Measurements from ENCODE around the gene PCNX2.
"Not testable (repeated sequence)": the region's sequence is repeated elsewhere in the genome, so short reads cannot be mapped to it uniquely, and the experiment has no call there.

The PCNX2 gene

DNA sequence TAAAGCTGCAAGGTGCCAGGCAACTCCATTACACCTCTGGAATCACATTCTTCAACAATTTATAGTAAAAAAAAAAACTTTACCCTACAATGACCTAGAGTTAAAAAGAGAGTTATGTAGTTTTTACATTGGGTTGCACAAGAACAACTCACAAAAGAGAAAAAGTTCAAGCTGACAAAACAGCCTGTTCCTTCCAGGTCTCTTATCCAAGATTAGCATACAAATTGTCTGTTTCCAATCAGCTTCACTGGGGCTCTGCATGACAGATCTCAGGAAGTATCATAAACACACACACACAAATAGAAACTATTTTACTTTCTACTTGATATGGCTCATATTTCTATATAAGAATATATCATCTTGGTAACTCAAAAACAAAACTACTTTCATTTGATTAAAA, 154.6 kb downstream of the PCNX2 start:
- no peak for DNase-seq

DNA sequence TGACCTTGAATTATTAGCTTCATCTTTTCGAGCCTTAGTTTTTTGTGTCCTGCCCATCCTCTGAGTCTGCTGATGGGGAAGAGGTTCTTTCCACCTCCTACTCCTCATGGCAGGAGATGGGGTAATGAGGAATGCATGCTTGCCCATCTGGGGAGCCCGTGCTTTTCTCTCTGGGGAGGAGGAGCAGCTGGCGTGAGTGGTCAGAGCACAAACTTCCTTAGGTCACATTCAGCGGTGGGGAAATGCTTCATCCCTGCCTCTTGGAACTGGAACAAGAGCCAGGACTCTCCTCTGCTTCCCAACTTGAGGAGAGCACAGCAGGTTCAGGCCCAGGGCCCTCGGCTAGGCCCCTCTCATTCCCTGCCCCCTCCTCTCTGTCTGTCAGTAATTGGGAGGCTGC, 155.0 kb downstream of the PCNX2 start:
- DNase-seq = no peak

DNA sequence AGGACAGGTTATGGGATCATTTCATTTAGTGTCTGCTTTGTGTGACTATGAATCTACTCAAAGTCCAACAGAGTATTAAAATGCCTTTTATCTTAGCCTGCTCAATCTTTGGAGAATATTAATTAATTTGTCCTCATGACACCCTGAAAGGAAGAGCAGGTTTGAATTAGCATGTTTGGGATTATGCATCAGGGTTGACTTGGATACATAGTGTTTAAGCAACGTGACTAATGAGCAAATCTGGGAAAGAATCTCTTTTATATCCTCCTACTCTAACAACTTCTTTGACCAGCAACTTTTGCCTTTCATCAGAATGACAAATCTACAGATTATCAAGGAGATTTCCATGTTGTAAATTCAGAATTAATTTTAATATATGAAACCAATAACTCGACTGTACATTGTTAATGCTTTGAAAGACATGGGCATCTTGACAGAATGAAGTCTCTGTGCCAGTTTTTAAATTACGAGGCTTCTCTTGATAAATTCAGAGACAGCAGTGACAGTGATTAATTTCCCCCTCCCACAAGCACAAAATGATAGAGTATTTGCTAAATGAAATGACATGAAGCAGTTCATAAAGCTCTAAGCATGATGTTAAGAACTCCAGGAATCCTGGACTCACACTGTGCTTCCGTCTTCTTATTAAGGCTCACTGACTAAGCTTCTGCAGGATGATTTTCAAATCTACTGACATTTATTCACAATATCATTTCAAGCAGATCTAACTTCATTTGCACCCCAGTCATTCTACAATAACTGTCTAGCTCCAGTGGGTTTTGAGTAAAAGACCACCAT, 156.5 kb downstream of the PCNX2 start:
- no peak for DNase-seq

DNA sequence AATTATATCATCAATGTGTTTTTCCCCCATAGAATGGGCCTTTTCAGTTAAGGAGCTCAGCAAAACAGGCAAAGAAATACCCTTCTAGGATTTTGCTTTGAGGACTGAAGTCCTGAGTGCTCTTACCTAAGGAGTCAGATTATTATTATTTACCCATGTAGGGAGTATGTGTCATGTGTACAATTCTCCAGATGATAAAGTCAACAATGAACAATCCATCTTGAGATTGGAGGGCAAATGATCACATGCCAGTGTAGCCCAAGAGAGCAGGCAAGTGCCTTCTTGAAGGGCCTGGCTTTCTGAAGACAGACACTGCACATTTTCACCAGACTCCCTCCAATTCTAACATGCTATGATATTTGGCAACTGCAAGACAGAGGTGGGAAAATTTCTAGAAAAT, 159.7 kb downstream of the PCNX2 start:
- no peak for DNase-seq

DNA sequence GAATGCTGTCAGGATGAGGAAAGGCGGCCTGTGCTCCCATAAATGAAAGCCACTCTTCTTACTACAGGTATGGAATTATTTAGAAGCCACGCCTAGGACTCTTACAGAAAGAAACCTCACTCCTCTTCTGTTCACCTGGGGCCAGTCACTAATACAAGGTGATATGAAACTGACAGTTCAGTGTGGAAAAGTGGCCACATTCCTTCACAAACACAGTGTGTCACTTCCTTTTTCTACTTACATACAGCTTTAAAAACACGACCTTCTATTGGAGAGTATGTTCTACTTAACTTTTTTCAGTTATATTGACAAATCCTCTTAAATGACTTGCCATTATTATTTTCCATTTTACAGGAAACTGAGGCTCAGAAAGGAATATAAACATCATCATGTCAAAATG, 163.1 kb downstream of the PCNX2 start:
- no peak for DNase-seq

DNA sequence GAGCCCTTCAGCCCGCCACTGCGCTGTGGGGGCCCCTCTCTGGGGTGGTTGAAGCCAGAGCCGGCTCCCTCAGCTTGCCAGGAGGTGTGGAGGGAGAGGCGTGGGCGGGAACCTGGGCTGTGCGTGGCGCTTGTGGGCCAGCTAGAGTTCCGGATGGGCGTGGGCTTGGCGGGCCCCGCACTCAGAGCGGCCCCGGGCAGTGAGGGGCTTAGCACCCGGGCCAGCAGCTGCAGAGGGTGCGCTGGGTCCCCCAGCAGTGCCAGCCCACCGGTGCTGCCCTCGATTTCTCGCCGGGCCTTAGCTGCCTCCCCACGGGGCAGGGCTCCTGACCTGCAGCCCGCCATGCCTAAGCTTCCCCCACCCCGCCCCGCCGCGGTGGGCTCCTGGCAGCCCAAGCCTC, 166.5 kb downstream of the PCNX2 start:
- not testable (repeated sequence) for DNase-seq

DNA sequence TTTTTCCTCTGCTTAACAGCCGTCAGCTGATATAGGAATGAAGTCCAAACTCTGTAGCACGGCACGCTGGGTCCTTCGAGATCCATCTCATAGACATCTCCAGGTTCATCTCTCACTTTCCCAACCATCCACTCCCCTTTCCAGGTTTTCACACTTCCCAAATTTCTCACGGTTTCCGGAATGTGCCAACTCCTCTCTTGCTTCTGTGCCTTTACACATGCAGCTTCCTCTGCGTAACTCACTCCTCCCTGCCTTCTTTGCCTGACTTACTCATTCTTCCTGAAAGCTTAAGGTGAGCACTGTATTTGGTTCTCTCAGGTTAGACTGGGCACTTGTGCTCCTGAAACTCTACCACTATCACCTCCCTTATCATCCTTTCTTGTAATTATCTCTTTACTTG, 168.4 kb downstream of the PCNX2 start:
- DNase-seq = no peak

DNA sequence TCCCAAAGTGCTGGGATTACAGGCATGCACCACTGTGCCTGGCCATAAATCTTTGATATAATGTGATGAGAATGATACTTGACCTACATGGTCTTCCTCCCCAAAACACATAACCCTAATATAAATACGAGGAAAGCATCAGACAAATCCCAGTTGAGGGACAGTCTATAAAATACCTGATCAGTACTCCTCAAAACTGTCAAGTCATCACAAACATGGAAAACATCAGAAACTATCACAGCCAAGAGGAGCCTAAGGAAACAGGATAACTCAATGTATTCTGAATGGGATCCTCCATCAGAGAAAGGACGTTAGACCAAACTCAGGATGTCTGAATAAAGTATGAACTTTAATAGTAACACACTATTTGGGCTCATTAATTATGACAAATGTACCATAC, 172.7 kb downstream of the PCNX2 start:
- DNase-seq = no peak

DNA sequence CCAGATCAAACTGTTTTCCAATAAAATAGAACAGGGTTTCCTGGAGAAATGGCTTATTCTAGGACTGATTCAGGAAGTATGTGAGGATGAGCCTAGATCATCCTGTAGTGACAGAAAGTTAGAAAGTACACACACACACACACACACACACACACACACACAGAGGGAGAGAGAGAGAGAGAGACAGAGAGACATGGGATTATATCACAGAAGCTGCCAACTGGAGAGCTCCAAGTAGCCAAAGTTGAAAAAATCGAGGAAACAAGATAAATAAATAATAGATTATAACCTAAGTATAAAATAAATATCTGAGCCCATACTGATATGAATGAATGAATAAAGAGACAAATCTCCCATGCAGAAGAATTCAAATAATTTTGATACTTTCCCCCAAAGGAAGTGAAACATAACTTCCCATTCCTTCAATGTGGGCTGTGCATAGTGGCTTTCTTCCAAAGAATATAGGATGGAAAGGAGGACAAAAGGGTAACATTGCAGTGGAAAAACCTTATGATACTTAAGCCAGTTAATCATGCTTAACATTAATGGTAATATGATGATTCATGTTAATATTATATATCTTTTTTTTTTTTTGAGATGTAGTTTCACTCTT, 173.5 kb downstream of the PCNX2 start:
- no peak for DNase-seq

DNA sequence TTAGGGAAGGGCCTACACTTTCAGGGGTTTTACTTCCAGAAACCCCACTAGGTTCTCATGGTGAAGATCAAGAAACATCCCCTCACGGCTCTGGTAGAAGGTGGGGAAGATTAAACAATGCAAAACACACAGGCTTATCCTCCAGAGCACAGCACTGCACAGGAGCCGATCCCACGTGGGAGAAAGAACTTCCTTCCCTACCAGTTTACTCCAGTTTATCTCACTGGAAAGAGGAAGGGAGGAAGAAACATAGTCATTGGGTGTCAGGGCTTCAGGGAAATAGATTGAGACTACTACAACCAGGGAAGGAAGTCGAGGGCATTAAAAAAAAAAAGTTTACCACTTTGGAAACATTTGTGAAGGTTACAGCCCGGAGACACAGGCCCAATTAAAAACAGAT, 180.7 kb downstream of the PCNX2 start:
- DNase-seq = no peak

DNA sequence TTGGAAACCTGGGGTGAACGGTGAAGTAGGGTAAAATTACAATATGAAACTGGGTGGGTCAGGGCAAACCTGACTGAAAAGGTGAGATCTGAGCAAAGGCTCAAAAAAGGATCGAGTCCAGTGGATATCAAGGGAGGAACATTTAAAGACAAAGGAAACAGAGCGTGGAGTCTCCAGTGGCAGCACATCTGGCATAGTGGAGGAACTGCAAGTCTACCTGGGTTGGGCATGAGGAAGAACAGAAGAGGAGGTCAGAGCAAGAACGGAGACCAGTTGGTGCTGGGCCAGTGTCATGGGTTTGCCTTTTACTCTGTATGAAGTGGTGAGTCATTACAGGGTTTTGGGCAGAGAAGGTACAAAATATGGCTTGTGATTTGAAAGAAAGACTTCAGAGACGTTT, 181.4 kb downstream of the PCNX2 start:
- no peak for DNase-seq

DNA sequence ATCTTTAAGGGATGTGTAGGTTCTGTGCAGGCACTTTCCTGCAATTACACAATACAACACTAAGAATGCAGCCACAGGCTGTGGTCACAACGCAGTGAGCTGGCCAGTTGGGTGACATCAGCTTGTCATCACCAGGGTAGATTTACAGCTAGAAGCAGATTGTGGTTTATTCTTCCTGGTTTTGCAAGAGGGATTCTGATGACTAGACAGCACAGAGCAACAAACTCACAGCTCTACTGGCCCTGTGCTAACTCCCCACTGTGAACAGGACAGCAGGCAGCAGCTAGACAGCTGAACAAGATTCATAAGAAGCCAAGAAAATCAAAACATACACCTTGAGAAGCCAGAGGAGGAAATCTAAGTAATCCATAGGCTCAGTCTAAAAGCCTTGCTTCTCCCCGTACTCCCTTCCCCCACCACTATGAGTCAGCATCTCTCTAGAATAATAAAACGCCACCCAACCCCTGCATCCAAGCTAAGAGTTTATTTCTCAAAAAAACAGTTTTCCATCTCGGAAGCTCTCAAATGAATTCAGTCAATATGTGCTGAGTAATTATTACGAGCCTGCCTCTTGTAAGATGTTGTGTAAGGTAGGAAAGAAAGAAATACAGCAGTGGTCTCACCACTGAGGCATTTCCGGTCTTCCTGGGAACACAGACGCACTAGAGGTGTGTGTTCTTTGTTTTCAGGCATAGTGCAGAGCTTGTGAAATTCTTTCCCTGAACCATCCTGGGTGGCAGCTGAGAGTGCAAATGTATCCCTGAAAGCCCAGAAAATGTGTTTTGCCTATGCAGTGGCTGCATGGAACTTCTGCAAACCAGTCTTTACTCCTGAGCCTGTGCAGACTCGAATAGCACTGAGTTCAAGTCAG, 182.3 kb downstream of the PCNX2 start:
- no peak for DNase-seq

DNA sequence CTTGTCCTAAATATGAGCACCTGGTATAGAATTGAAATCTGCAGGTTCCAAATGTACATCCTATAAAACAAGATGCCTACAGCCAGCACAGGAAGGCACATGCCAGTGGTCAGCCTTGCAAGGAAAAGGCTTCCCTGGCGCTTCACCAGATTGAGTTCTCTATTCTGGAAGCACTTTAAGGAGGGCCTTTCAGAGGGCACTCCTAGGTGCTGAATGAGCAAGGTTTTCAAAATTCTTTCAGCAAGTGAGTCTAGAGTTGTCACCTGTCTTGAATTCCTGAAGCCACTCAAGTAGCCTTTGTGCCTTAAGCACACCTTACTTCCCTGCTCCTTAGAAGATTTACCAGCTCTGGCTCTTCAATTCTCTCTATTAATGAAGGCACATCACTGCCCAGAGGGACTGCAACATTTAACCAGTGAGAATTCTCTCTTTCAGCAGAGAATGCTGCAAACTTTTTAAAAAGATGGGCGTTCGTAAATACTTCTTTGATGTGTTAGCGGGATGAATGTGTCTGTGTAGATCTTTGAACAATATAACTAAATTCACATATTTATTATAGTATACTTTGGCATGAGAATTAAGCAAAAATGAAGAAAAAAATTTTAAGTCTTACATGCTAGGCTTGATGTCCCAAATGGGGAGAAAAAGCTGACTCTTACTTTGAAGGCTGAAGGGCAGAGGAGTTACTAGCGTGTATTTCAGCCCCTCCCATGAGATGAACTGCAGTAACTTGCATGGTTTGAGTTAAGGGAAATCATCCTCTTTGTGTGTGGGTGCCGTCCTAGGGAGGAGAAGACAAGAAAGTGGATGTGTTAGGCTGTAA, 183.1 kb downstream of the PCNX2 start:
- DNase-seq = no peak

DNA sequence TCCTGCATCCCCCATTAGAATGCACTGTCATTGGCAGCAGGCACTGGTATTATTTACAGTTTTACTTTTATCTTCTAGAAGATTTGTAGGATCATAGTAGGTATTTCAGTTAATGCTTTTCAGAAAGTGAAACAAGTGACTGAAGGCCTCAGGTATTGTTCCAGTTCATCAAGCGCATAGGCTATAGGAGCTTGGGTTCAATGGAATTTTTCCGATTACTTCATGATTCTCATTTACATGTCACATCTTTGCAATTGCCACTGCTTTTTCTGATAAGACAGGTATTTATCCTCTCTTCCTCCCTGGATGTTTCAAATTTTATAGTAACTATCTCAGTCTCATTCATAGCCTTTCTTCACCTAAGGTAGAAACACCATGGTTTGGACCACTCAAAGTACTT, 183.8 kb downstream of the PCNX2 start:
- DNase-seq = no peak

DNA sequence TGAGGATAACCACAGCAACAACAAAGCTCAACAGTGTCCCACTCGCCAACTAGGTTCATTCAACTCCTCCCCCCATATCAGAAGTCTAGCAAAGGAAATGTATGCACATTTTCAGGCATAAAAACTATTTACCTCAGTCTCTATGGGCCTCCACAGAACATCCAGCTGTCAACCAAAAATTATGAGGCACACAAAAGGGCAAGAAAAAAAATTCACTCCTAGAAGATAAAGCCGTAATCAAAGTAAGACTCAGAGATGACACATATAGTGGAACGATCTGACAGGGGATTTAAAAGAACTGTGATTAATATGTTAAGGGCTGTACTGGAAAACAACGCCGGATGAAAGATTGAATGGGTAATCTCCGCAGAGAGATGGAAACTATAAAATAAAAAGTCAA, 186.4 kb downstream of the PCNX2 start:
- DNase-seq = no peak

DNA sequence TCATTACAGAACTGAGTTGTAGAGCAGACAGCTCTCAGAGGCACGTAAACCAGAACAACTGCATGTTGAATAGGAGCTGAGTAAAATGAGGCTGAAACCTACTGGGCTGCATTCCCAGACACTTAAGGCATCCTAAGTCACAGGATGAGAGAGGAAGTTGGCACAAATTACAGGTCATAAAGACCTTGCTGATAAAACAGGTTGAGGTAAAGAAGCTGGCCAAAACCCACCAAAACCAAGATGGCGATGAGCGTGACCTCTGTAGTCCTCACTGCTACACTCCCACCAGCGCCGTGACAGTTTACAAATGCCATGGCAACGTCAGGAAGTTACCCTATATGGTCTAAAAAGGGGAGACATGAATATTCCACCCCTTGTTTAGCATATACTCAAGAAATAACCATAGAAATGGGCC, 187.8 kb downstream of the PCNX2 start:
- not testable (repeated sequence) for DNase-seq

DNA sequence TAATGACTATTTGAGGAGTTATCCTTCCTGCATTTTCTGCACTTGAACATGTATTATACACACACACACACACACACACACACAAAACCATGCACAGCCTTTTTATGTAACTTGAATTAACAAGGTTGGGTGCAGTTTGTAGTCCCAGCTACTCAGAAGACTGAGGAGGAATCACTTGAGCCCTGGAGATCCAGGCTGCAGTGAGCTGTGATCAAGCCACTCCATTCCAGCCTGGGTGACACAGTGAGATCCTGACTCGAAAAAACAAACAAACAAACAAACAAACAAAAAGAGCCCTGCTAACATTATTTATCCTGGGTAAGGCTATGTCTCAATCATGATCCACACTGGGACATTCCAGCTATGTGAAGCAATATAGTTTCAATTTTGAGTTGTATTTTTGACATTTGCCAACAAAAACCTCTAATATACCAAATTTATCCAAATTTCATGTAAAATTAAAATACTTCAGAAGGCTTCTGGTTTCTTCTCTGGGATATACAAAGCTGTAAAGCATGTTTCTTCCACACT, 188.3 kb downstream of the PCNX2 start:
- DNase-seq = no peak

DNA sequence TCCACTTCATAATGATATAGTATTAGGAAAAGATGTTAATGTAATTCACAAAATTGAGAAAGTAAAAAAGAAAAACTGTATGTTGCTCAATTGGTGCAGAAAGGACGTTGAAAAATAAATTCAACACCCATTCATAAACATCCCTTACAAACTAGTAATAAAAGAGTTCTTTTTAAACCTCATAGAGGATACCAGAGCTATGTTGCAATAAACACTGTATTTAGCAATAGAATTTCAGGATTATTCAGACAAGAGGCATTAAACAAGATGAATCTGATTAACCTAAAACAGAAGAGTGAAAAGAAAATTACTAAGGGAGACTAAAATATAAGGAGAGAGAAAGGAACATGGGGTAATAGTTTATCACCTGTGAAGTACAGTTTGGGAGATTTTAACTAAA, 190.3 kb downstream of the PCNX2 start:
- no peak for DNase-seq

DNA sequence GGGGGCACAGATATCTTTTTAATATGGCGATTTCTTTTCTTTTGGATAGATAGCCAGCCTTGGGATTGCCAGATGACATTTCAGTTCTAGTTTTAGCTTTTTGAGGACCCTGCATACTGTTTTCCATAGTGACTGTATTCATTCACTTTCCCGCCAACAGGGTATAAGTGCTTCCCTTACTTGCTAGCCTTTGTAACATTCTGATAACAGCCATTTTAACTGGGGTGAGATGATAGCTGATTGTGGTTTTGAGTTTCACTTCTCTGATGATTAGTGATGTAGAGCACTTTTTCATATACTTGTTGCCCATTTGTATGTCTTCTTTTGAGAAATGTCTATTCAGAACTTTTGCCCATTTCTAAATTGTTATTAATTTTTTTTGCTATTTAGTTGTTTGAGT, 193.2 kb downstream of the PCNX2 start:
- no peak for DNase-seq

DNA sequence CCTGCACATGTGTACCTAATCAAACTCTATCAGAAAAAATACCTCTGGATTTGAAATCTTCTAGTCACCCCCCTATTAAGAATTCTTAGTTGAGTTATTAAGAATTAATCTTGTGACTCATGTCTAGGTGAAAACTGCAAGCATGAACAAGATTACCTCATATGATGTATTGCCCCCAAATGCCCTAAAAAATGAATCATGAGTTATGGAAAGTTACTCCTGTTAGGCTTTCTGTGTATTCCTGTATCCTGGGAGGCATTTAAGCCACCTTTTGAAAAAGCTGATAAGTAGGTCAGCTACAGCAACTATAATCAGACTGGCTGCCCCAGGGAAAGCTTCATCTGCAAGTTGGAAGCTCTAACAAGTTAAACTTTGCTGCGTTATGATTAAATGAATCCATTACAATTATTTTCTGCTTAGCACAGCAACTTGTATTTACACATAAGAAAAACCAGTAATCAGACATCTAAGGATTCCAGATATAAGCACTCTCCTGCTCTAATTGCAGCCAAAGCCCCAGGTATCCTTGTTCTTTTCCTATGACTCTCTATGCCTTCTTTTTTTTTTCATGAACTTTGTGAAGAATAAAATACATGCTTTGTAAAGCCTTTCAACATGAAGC, 197.5 kb downstream of the PCNX2 start:
- no peak for DNase-seq

DNA sequence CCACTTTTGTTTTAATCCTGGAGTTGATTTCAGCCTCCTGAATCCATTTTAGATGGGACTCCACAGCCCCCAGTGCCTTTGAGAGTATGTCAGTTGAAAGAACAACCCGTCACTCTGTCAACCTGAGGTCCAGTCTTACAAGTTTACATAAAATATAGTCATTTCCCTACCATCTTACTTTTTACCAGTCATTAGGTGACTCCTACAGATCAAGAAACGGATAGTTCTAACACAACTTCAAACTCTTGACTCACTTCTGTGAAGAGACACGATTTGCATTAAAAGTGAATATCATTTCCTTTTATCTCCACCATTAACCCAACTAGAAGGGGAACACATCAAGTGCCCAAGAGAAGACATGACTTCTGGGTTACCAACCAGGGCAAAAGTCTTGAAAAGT, 198.0 kb downstream of the PCNX2 start:
- no peak for DNase-seq

DNA sequence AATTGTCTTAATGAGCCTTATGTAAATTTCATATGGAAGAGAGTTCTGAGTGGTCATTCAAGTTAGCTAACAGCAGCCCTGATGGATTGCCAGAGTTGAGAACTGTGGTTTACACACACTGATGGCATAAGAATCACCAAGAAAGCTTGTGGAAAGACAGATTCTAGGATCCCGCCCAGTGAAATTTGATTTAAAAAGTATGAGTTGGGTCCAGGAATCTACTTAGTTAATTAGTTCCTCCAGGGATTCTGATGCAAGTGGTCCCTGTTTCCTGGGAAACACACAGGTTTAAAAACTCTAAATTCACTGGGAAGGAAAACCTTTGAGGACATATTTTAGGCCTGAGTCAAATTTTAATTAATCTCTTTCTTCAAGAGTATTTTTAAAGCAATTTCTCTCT, 200.8 kb downstream of the PCNX2 start:
- no peak for DNase-seq
